ENCODE measurements around the gene SCD5. TPM values are rescaled to one million over a fixed set of nuclear protein-coding genes. Genes with fewer than 3 reads are reported as not detected.

Gene SCD5
- total and polyA plus RNA-seq, 2 of the 4 experiments (the other 2 are of a cell fraction): 12.4 to 13.5 TPM

GRCh38 chr4:82779032-82779431 is 19.6 kb downstream of the SCD5 start:
- Histone ChIP-seq H2BK15ac (ENCODE audit: low read depth, low read length) (no peak overlapping the region), H2BK120ac (ENCODE audit: low read depth, low read length) (no peak overlapping the region), H2AFZ (replicated peaks; ENCODE audit: low read length, poor library complexity) (no peak overlapping the region), H3K23ac (ENCODE audit: low read depth, low read length) (no peak overlapping the region), H2BK5ac (ENCODE audit: low read depth, low read length, poor library complexity, severe bottlenecking) (no peak overlapping the region), H3K4ac (ENCODE audit: low read depth, low read length) (no peak overlapping the region), H3K18ac (ENCODE audit: low read depth, low read length) (no peak overlapping the region), H3K9me3 (ENCODE audit: control insufficient read depth, insufficient read depth, low read length) (no peaks in the 10 kb centered on the region), H4K91ac (ENCODE audit: insufficient read depth, low read depth, low read length) (no peak overlapping the region), H3K14ac (replicated peaks; ENCODE audit: low read depth, low read length) (no peak overlapping the region), H3K79me1 (ENCODE audit: low read depth in 1 of 2, low read length in 2 of 2) (peaks cover 22 to 41% of the 10 kb centered on the region in 2 experiments), H3K4me2 (ENCODE audit: low read depth, low read length) (no peak overlapping the region), H3K9me1 (ENCODE audit: insufficient read depth, low read length) (peaks cover 12% of the 10 kb centered on the region; the same call in 1 of the 2 replicates), H3K36me3 (ENCODE audit: control insufficient read depth, insufficient read depth, low read length) (no peaks in the 10 kb centered on the region), H4K5ac (ENCODE audit: low read depth, low read length) (no peak overlapping the region), H3K9ac (ENCODE audit: low read depth, low read length) (no peak overlapping the region), H2AK5ac (ENCODE audit: low read depth, low read length) (no peak overlapping the region), H4K20me1 (ENCODE audit: insufficient read depth, low read length) (peaks cover 3% of the 10 kb centered on the region; the same call in 1 of the 2 replicates), H2AK9ac (replicated peaks; ENCODE audit: low read depth, low read length, poor library complexity) (no peak overlapping the region), H3K56ac (ENCODE audit: extremely low read depth, insufficient read depth, low read length) (no peak overlapping the region), H3K4me3 (ENCODE audit: insufficient read depth, low read depth, low read length) (no peak overlapping the region), H2BK20ac (ENCODE audit: low read depth, low read length) (no peak overlapping the region), H3K4me1 (ENCODE audit: control insufficient read depth, insufficient read depth, low read length) (peaks cover 14% of the 10 kb centered on the region), H3K27me3 (ENCODE audit: control insufficient read depth, insufficient read depth, low read length) (no peaks in the 10 kb centered on the region), H3K27ac (ENCODE audit: insufficient read depth, low read length) (no peak overlapping the region), H4K8ac (ENCODE audit: low read depth in 2 of 2, low read length in 2 of 2) (no peak overlapping the region)
- WGBS, 2 experiments (ENCODE audit: extremely low coverage in 2 of 2, insufficient read length in 1 of 2): no CpG with 5 or more reads among the region's 11 CpGs
- dilution Hi-C loops (cut with HindIII; ENCODE audit: low sequenced_read_pairs, unreplicated experiment): no loop called here
- DNase-seq: no peak
- POLR2A ChIA-PET (ENCODE audit: unreplicated experiment): no interaction called here
- BruUV-seq (replicated peaks): no TSS peak
- ATAC-seq (ENCODE audit: low read depth): no peak
- intact Hi-C loops (cut with micrococcal nuclease): no loop called here
- in situ Hi-C loops (cut with MboI; ENCODE audit: low sequenced_read_pairs): no loop called here
- TF ChIP-seq CHD1 (IDR thresholded peaks at IDR 0.05; ENCODE audit: low read depth, low read length) (no peak), CEBPB (IDR thresholded peaks at IDR 0.05; ENCODE audit: low read depth, low read length) (no peak), MAFK (IDR thresholded peaks at IDR 0.05; ENCODE audit: low read depth, low read length) (no peak), FOS (IDR thresholded peaks at IDR 0.05; ENCODE audit: low read depth, low read length) (no peak), ELK1 (IDR thresholded peaks at IDR 0.05; ENCODE audit: borderline replicate concordance, low read depth, low read length) (no peak), SMC3 (IDR thresholded peaks at IDR 0.05; ENCODE audit: low read depth, low read length) (no peak), BHLHE40 (IDR thresholded peaks at IDR 0.05; ENCODE audit: low read depth, low read length) (no peak), RFX5 (IDR thresholded peaks at IDR 0.05; ENCODE audit: low read depth, low read length) (no peak), CTCF (conservative IDR thresholded peaks at IDR 0.05; ENCODE audit: low read depth, low read length) (no peak), MXI1 (IDR thresholded peaks at IDR 0.05; ENCODE audit: borderline replicate concordance, low read depth, low read length) (no peak), RAD21 (IDR thresholded peaks at IDR 0.05; ENCODE audit: low read length) (no peak), USF2 (IDR thresholded peaks at IDR 0.05; ENCODE audit: low read depth, low read length) (no peak), NFE2L2 (IDR thresholded peaks at IDR 0.05; ENCODE audit: low read depth, low read length) (no peak), RCOR1 (IDR thresholded peaks at IDR 0.05; ENCODE audit: insufficient replicate concordance, low read length) (no peak)
- CTCF ChIA-PET: interaction anchor here (0.6 kb wide), 1 partner anchor 170 kb away, joined by 3 read pairs; no protein-coding TSS in a partner anchor

Measured in IMR-90 (cell line).